Esophagus squamous epithelium (tissue), 5 donors: ENCODE measurements around the gene SH2D3A. TPM values are rescaled to one million over a fixed set of nuclear protein-coding genes. Genes with fewer than 3 reads are reported as not detected.

Experiments used
- DNase-seq: peaks from one replicate; lab custom pipeline; 2025; lab: John Stamatoyannopoulos, UW
- H3K27ac ChIP-seq, 4 donors: fragments of 200-600 bp; sonication (generic); one replicate each; pipeline ENCODE4 v1.5.1; 2016 to 2019; ENCODE audit warnings: mild to moderate bottlenecking in 1 of 4
- H3K27me3 ChIP-seq, 4 donors: fragments of 200-600 bp; sonication (generic); 1 replicate in 3 of 4; 2 replicates in 1 of 4; pipeline versions ENCODE4 v1.5.1 to v1.6.0; 2017 to 2021; ENCODE audit warnings: antibody characterized with exemption in 1 of 4
- H3K36me3 ChIP-seq, 3 donors: fragments of 200-600 bp; sonication (generic); one replicate each; pipeline ENCODE4 v1.5.1; 2016 to 2019
- H3K4me1 ChIP-seq, 3 donors: fragments of 200-600 bp; sonication (generic); one replicate each; pipeline ENCODE4 v1.5.1; 2017 to 2019
- H3K4me3 ChIP-seq, 4 donors: fragments of 200-600 bp; sonication (generic); 1 replicate in 3 of 4; 2 replicates in 1 of 4; pipeline ENCODE4 v1.5.1; 2016 to 2019; ENCODE audit warnings: mild to moderate bottlenecking in 2 of 4, moderate library complexity in 1 of 4
- H3K9me3 ChIP-seq, 3 donors: fragments of 200-600 bp; sonication (generic); one replicate each; pipeline ENCODE4 v1.5.1; 2016 to 2019
- CTCF ChIP-seq, 6 experiments: fragments of 450-650 bp in 4 of 6; fragments of 200-600 bp in 2 of 6; sonication (generic) in 2 of 6; IDR thresholded peaks; one replicate each; pipeline ENCODE4 v1.5.1; 2016 to 2019; ENCODE audit warnings: antibody characterized with exemption in 6 of 6, mild to moderate bottlenecking in 4 of 6, moderate library complexity in 4 of 6
- POLR2A ChIP-seq, 4 donors: fragments of 450-650 bp; IDR thresholded peaks; one replicate each; pipeline ENCODE4 v1.6.1; 2017; ENCODE audit warnings: antibody characterized with exemption in 4 of 4, mild to moderate bottlenecking in 4 of 4, moderate library complexity in 3 of 4
- WGBS, 2 donors: methylation state at CpG; one replicate each; pipeline ENCODE4 v1.1.5; 2018; 5-methylcytosine and 5-hydroxymethylcytosine counted together
- intact Hi-C: fragments of 100-400 bp; cut with DNase I; formaldehyde crosslinking; loops from one replicate; pipeline ENCODE4 v1.15.0; 2022
- total RNA-seq, 4 donors: library from RNA; depleted of rRNA; stranded (reverse); fragments of >200 nt; gene quantifications; one replicate each; pipeline ENCODE4 v1.1.0, GENCODE V29; 2016
- donor health status: DM: yes; HTN: yes; CAD: no.

The SH2D3A gene
- total RNA-seq, 4 donors from 2014 or later: 17.3 to 52.1 (median 40.6) TPM

DNA sequence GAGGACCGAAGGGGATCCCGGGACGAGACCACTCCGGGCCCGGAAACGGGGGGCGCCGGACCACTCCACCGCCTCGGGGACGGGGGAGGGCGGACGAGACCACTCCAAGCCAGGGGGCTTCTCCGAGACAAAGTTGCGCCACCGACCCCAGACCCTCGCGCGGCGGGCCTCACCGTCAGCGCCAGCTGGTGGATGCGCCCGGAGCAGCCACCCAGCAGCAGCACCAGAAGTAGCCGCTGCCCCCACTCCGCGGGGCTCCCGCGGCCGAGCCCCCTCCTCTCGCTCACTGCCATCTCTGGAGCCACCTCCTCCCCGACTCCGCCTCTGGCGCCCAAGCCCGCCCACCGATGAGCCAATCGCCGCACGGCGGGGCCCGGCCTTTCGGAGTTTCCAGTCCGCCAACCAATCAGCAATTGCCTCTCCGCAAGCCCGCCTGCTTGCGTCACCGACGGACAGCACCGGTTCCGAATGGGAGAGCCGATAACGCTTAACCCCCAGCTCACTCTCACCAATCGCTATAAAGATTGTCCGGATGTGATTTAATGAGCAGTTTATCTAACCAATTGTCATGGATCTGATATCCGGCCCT, 29.9 kb downstream of the SH2D3A start, which contains the start of gene GPR108:
GPR108 (minus strand) TSS at position 297 of the 589 bp plus-strand sequence; CDS start at position 293, 4 bp downstream.
- no peaks in the 10 kb centered on the region for H3K9me3 ChIP-seq
- DNase-seq: peak; percentile 99
- TF ChIP-seq CTCF (IDR thresholded peaks at IDR 0.05) (no peak), POLR2A (IDR thresholded peaks at IDR 0.05) (peak in 3 of 4 donors; percentile 46 to 84 (median 54))
- 0% methylated on average over 6 to 34 of the region's 55 CpGs for WGBS, 2 donors
- H3K4me3 ChIP-seq: peak within 1 kb of the TSS; percentile 84 to 97 (median 88)
- no peaks in the 10 kb centered on the region for H3K27me3 ChIP-seq
- peaks cover 30 to 61% (median 36%) of the 10 kb centered on the region in 3 donors for H3K4me1 ChIP-seq
- intact Hi-C loops: no loop called here
- H3K27ac ChIP-seq: peak within 1 kb of the TSS; percentile 96 to 99 (median 98)
- H3K36me3 ChIP-seq: peaks cover 3 to 41% (median 9%) of the 10 kb centered on the region in 3 donors

DNA sequence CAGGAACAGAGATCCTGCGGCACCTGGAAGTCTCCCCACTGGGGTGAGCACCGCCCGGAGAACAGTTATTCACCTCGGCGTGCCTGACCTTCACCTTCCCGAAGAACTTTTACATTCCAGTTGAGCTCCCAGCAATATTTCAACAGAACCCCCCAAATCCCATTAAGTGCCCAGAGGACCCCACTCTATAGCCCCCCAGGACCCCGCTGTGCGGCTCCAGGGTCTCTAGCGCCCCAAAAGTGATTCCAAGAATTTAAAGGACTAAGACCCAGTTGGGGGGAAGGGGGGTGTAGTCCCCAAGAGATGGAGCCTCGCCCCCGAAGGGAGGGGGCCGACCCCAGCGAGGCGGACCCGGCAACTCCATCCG, 30.3 kb downstream of the SH2D3A start:
- peak overlapping the region; percentile 96 to 99 (median 98) for H3K27ac ChIP-seq
- no peaks in the 10 kb centered on the region for H3K27me3 ChIP-seq
- peaks cover 30 to 56% (median 31%) of the 10 kb centered on the region in 3 donors for H3K4me1 ChIP-seq
- peaks cover 8 to 41% (median 14%) of the 10 kb centered on the region in 3 donors for H3K36me3 ChIP-seq
- no peaks in the 10 kb centered on the region for H3K9me3 ChIP-seq
- DNase-seq: no peak
- peak overlapping the region; percentile 84 to 97 (median 88) for H3K4me3 ChIP-seq
- 0% methylated on average over 1 of the region's 16 CpGs; no CpG with 5 or more reads in 1 of the 2 donors for WGBS, 2 donors
- intact Hi-C loops: no loop called here
- TF ChIP-seq POLR2A (IDR thresholded peaks at IDR 0.05): no peak
- peak in 1 of 6 experiments; percentile 4 for TF ChIP-seq CTCF (IDR thresholded peaks at IDR 0.05)

DNA sequence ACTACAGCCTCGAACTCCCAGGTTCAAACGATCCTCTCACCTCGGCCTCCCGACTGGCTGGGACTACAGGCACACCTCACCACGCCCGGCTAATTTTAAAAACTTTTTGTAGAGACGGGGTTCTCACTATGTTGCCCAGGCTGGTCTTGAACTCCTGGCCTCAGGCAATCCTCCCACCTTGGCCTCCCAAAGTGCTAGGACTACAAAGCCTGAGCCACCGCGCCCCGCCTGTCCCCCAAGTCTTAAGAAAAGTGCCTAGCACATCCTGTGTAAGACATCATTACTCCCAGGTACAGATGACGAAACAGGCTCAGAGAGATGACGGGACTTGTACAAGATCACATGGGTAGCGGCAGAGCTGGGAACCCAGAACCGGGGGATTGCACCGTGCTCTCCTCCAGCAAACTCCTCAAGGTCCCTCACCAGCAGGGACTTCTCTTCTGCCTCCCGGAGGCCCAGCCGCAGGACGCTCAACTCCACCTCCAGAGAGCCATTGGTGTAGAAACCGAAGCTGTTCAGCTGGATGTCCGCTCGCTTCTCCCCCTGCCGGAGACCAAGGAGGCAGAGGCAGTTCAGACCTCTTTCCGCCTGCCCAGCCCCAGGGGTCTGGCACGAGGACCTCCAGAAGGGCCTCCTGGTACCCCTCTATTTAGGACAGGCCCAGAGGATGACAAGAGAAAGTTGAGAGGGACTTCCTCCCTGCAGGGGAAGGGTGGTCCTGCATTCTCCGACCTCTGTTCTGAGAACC, 30.9 kb downstream of the SH2D3A start:
- H3K4me1 ChIP-seq: peaks cover 26 to 50% (median 26%) of the 10 kb centered on the region in 3 donors
- intact Hi-C loops: no loop called here
- no peaks in the 10 kb centered on the region for H3K9me3 ChIP-seq
- H3K36me3 ChIP-seq: peaks cover 11 to 42% (median 19%) of the 10 kb centered on the region in 3 donors
- TF ChIP-seq POLR2A (IDR thresholded peaks at IDR 0.05) (peak in 2 of 4 donors; percentile 22 to 65), CTCF (IDR thresholded peaks at IDR 0.05) (peak; percentile 48 to 75 (median 59))
- 54% methylated on average over 4 to 8 of the region's 25 CpGs for WGBS, 2 donors
- H3K27ac ChIP-seq: peak overlapping the region; percentile 96 to 99 (median 98)
- DNase-seq: peak; percentile 45
- peak overlapping the region; percentile 84 to 97 (median 88) for H3K4me3 ChIP-seq
- no peaks in the 10 kb centered on the region for H3K27me3 ChIP-seq

GRCh38 chr19:6735181-6735911, 31.9 kb downstream of the SH2D3A start:
- H3K36me3 ChIP-seq: peaks cover 15 to 52% (median 19%) of the 10 kb centered on the region in 3 donors
- peaks cover 21 to 51% (median 23%) of the 10 kb centered on the region in 3 donors for H3K4me1 ChIP-seq
- peak overlapping the region in 1 of 4 donors; percentile 85 for H3K4me3 ChIP-seq
- no peaks in the 10 kb centered on the region for H3K27me3 ChIP-seq
- intact Hi-C loops: no loop called here
- 67 to 83% methylated on average over 8 to 11 of the region's 15 CpGs for WGBS, 2 donors
- H3K9me3 ChIP-seq: no peaks in the 10 kb centered on the region
- TF ChIP-seq CTCF (IDR thresholded peaks at IDR 0.05) (no peak), POLR2A (IDR thresholded peaks at IDR 0.05) (no peak)
- no peak for DNase-seq
- H3K27ac ChIP-seq: peak overlapping the region; percentile 96 to 99 (median 98)
